ENCODE results near the gene PM20D1.
A peak's percentile ranks its signal among the peaks of the same experiment; 100 is the strongest.

PM20D1 gene

DNA sequence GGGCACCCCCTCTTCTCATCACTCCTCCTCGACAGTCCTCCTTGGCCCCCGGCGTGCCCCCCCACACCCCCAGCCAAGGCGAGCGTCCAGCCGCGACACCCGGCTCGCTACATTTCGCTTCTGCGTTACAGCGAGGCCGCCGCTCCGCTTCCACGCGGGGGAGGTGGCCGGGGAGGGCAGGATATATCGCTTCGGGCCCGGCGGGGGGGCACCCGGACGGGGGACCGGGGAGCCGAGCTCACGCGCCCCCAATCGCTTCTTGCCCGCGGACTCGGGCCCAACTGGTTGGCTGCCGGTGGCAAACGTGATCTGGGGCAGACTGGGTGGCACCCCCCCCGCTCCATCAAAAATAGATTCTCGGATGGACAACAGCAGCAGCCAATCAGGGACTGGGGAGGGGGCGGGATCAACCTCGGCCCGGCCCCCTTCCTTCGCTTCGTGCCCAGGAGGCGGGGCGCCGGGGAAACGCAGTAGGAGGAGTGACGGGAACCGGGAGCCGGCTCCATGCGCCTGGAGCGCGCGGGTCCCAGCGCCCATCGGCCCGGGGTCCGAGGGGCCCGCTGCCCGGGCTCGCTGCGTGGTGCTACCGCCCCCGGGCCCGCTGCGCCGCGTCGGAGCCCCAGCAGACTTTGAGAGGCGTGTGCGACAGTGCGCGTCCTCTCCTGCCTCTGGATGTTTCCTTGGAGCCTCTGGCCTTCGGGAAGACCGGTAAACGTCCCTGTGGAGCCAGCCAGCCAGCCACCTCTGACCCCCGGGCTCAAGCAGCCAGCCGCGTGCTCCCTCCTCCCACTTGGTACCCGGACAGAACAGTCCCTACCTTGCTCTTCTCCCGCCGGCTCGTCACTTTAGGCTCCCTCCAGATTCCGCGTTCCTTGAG is 36.8 kb downstream of the PM20D1 start, which contains the start of gene SLC41A1:
TSS of gene SLC41A1 (minus strand) at position 321 of the 877 bp plus-strand sequence. CDS start 2,757 bp downstream, outside the sequence.
- peaks cover 22 to 36% of the 10 kb centered on the region in 2 donors for H3K4me1 ChIP-seq (ENCODE audit: control insufficient read depth in 1 of 2, insufficient read depth in 2 of 2, low read length in 2 of 2)

DNA sequence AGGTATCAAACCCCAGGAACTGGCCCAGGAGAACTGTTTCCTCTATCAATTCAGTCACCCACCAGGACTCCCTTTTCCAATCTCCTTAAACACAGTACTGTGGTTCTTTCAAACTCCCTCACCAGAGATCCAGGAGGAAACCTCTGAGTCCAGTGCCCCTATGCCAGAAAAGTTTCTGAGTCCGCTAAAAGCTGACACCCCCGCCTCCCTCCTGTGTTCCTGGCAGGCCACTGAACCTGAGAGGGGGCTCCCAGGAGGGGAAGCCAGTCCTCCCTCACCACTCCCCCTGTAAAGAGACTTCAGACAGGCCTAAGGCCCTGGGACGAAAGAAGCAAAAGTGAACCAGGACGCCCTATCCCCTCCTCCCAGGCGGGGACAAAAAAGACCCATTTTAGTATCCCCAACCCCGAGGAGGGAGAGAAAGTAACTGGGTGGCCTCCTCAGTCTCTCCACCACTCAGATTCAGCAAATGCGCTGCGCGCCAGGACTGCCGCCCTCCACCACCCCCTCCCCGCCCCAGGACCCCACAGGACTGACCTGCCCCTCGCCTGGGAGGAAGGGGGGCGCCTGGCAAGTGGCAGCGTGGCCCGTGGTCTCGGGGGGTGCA is 37.6 kb downstream of the PM20D1 start:
- Histone ChIP-seq H3K4me1 (ENCODE audit: control insufficient read depth in 1 of 2, insufficient read depth in 2 of 2, low read length in 2 of 2) (peaks cover 22 to 36% of the 10 kb centered on the region in 2 donors), H3K36me3 (ENCODE audit: control insufficient read depth in 1 of 2, insufficient read depth in 2 of 2, low read length in 2 of 2) (peaks cover 0 to 8% of the 10 kb centered on the region in 2 donors), H3K27ac (ENCODE audit: low read length) (peak overlapping the region; percentile 75), H3K27me3 (ENCODE audit: low read depth, low read length) (no peaks in the 10 kb centered on the region), H3K9me3 (ENCODE audit: control insufficient read depth in 1 of 2, low read length in 2 of 2) (no peaks in the 10 kb centered on the region), H3K4me3 (ENCODE audit: low read depth in 1 of 2, low read length in 2 of 2) (peak overlapping the region; percentile 78 to 80)

More for the DNA sequence above, 36.8 kb downstream of the PM20D1 start, which contains the start of gene SLC41A1:
- Histone ChIP-seq H3K27me3 (ENCODE audit: low read depth, low read length) (no peaks in the 10 kb centered on the region), H3K27ac (ENCODE audit: low read length) (peak within 1 kb of the TSS; percentile 75), H3K36me3 (ENCODE audit: control insufficient read depth in 1 of 2, insufficient read depth in 2 of 2, low read length in 2 of 2) (peaks cover 0 to 8% of the 10 kb centered on the region in 2 donors), H3K4me3 (ENCODE audit: low read depth in 1 of 2, low read length in 2 of 2) (peak within 1 kb of the TSS; percentile 78 to 80), H3K9me3 (ENCODE audit: control insufficient read depth in 1 of 2, low read length in 2 of 2) (no peaks in the 10 kb centered on the region)

DNA sequence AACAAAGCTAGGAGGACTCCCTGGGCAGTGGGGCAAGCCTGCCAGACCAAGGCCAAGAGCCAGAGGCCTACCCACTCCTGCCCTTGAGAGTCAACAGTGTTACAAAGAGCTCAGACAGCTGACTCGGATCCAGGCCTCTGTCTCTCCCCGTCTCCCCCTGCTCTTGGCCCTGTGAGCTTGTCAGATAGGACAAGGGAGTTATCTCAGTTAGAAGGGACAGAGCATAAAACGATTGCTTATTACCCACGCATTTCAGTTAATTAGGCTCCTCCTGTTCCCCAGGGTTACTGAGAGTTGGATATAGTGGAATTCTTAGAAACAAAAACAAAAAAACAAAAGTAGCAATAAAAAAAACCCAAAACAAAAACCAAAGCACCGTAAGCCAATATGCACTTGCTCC is 38.3 kb downstream of the PM20D1 start:
- Histone ChIP-seq H3K4me1 (ENCODE audit: control insufficient read depth in 1 of 2, insufficient read depth in 2 of 2, low read length in 2 of 2) (peaks cover 22 to 36% of the 10 kb centered on the region in 2 donors), H3K27ac (ENCODE audit: low read length) (peak overlapping the region; percentile 75), H3K9me3 (ENCODE audit: control insufficient read depth in 1 of 2, low read length in 2 of 2) (no peaks in the 10 kb centered on the region), H3K27me3 (ENCODE audit: low read depth, low read length) (no peaks in the 10 kb centered on the region), H3K4me3 (ENCODE audit: low read depth in 1 of 2, low read length in 2 of 2) (peak overlapping the region; percentile 78 to 80), H3K36me3 (ENCODE audit: control insufficient read depth in 1 of 2, insufficient read depth in 2 of 2, low read length in 2 of 2) (peaks cover 0 to 8% of the 10 kb centered on the region in 2 donors)

DNA sequence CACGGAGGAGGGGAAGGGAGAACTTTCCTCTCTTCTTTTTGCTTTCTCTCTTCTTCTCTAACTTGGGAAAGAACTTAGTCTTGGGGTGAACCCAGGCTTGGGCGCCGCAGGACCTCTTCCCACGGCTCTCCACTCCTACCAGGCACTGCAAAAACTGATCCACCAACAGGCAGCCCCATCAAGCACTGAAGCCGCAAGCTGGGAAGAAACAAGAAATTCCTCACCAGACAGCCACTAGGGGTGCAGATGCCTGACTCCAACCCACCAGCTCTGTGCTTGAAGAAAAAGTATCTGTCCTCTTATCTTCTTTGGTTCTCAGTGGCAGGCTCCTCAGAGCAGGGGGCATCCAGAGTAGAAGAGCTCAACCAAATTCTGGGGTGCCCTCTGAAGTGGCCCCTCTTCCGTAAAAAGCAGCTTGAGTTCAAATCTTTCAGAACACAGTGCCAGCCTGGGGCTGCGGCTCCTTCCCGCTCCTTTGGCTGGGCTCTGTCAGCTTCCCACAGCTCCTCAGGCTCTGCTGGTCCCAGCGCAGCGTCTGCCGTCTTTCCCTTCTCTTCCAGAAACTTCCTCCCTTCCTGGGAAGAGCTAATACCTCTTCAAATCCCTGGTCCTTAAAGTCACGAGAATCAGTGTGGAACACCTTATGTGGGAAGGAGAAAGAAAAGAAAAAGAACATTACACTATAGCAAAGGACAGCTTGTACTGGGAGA is 39.3 kb downstream of the PM20D1 start:
- Histone ChIP-seq H3K4me1 (ENCODE audit: control insufficient read depth in 1 of 2, insufficient read depth in 2 of 2, low read length in 2 of 2) (peaks cover 22 to 41% of the 10 kb centered on the region in 2 donors), H3K27ac (ENCODE audit: low read length) (no peak overlapping the region), H3K36me3 (ENCODE audit: control insufficient read depth in 1 of 2, insufficient read depth in 2 of 2, low read length in 2 of 2) (peaks cover 0 to 14% of the 10 kb centered on the region in 2 donors), H3K4me3 (ENCODE audit: low read depth in 1 of 2, low read length in 2 of 2) (peak overlapping the region; percentile 6 to 80), H3K27me3 (ENCODE audit: low read depth, low read length) (no peaks in the 10 kb centered on the region), H3K9me3 (ENCODE audit: control insufficient read depth in 1 of 2, low read length in 2 of 2) (no peaks in the 10 kb centered on the region)

DNA sequence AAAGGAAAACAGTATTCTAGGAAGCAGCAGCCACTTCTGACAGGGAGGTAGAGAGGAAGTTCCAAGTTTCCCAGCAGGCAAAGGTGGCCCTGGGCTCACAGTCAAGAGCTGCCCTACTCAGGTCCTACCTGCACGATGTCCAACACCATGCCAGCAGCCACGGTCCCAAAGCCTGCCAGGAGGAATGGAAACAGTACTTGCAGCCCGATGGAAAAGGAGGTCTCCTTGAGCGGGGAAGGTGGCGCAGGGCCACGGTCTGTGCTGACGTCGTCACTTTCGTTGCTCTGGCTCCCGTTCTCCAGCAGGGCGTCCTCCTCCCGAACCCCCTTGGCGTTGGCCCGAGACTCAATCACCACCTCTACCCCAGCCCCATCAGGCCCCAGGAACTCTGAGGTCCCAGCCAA is 40.0 kb downstream of the PM20D1 start:
- Histone ChIP-seq H3K36me3 (ENCODE audit: control insufficient read depth in 1 of 2, insufficient read depth in 2 of 2, low read length in 2 of 2) (peaks cover 0 to 14% of the 10 kb centered on the region in 2 donors), H3K9me3 (ENCODE audit: control insufficient read depth in 1 of 2, low read length in 2 of 2) (no peaks in the 10 kb centered on the region), H3K27ac (ENCODE audit: low read length) (no peak overlapping the region), H3K4me1 (ENCODE audit: control insufficient read depth in 1 of 2, insufficient read depth in 2 of 2, low read length in 2 of 2) (peaks cover 22 to 43% of the 10 kb centered on the region in 2 donors), H3K27me3 (ENCODE audit: low read depth, low read length) (no peaks in the 10 kb centered on the region), H3K4me3 (ENCODE audit: low read depth in 1 of 2, low read length in 2 of 2) (peak overlapping the region in 1 of 2 donors; percentile 6)

DNA sequence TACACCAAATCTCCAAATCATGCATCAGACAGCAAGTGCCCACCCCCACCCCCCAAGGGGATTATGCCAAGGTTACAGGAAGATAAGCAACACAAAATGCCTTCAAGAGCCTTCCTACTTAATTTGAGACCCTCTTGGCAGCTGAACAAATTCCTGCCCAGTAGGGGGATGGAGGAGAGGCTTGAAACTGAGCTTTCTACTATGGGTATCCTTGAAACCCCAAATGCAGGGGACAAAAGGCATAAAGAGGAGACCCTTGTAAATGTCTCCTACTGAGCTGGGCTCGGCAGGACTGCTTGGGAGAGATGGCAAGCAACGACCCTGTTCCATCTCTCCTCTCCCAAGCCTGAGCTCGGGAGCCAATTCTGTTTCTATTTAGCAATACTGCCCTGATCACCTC is 40.5 kb downstream of the PM20D1 start:
- Histone ChIP-seq H3K4me1 (ENCODE audit: control insufficient read depth in 1 of 2, insufficient read depth in 2 of 2, low read length in 2 of 2) (peaks cover 22 to 43% of the 10 kb centered on the region in 2 donors), H3K27ac (ENCODE audit: low read length) (no peak overlapping the region), H3K27me3 (ENCODE audit: low read depth, low read length) (no peaks in the 10 kb centered on the region), H3K36me3 (ENCODE audit: control insufficient read depth in 1 of 2, insufficient read depth in 2 of 2, low read length in 2 of 2) (peaks cover 0 to 14% of the 10 kb centered on the region in 2 donors), H3K4me3 (ENCODE audit: low read depth in 1 of 2, low read length in 2 of 2) (peak overlapping the region in 1 of 2 donors; percentile 6), H3K9me3 (ENCODE audit: control insufficient read depth in 1 of 2, low read length in 2 of 2) (no peaks in the 10 kb centered on the region)

DNA sequence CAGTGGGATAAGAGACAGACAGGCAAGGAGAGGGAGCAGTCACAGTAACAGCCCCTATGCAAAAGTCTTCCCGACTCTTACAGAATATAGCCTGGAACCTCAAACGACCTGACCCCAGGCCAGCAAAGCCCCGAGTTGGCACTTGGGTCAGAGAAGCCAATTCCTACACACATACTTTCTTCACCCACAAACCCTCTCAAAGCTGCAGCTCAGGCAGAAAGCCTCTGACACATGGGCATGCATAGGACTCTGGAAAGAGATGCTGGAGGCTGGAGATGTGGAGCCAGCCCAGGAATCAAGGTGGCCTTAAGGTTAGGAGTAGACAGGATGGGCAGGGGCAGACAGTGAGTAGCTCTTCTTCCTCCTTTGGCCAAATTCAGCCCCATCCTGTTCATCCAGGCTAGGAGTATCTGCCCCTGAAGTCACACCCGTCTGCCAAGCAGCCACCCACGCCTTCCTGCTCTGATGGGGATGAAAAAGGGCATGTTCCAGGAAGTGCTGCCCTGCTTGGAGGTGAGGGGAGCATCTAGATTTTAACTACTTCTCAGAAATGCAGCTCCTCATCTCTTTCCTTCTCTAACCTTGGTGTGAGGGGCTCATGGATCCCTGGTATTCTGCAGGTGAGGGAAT is 44.7 kb downstream of the PM20D1 start:
- Histone ChIP-seq H3K27ac (ENCODE audit: low read length) (no peak overlapping the region), H3K4me3 (ENCODE audit: low read depth in 1 of 2, low read length in 2 of 2) (no peak overlapping the region), H3K9me3 (ENCODE audit: control insufficient read depth in 1 of 2, low read length in 2 of 2) (no peaks in the 10 kb centered on the region), H3K36me3 (ENCODE audit: control insufficient read depth in 1 of 2, insufficient read depth in 2 of 2, low read length in 2 of 2) (peaks cover 0 to 11% of the 10 kb centered on the region in 2 donors), H3K4me1 (ENCODE audit: control insufficient read depth in 1 of 2, insufficient read depth in 2 of 2, low read length in 2 of 2) (peaks cover 8 to 27% of the 10 kb centered on the region in 2 donors), H3K27me3 (ENCODE audit: low read depth, low read length) (no peaks in the 10 kb centered on the region)

DNA sequence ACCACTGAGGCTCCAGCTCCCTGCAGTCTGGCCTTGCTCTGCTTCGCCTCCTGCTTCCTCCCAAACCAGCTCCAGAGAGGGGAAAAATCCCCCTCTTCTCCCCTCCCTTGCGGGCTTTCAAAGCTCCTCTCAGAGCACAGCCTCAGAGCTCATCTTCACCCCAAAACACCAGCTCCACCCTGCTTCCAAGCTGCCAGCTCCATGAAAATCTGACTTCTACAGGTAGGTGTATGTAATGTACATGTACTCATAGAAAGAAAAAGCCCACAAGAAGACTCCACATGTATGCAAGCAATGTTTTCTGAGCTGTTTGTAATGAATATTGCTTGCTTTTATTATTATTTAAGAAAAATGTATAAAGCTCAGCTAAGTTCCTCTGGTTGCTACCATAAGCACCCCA is 45.3 kb downstream of the PM20D1 start:
- Histone ChIP-seq H3K27me3 (ENCODE audit: low read depth, low read length) (no peaks in the 10 kb centered on the region), H3K36me3 (ENCODE audit: control insufficient read depth in 1 of 2, insufficient read depth in 2 of 2, low read length in 2 of 2) (peaks cover 3 to 10% of the 10 kb centered on the region in 2 donors), H3K4me1 (ENCODE audit: control insufficient read depth in 1 of 2, insufficient read depth in 2 of 2, low read length in 2 of 2) (peaks cover 8 to 21% of the 10 kb centered on the region in 2 donors), H3K27ac (ENCODE audit: low read length) (no peak overlapping the region), H3K9me3 (ENCODE audit: control insufficient read depth in 1 of 2, low read length in 2 of 2) (no peaks in the 10 kb centered on the region), H3K4me3 (ENCODE audit: low read depth in 1 of 2, low read length in 2 of 2) (no peak overlapping the region)

DNA sequence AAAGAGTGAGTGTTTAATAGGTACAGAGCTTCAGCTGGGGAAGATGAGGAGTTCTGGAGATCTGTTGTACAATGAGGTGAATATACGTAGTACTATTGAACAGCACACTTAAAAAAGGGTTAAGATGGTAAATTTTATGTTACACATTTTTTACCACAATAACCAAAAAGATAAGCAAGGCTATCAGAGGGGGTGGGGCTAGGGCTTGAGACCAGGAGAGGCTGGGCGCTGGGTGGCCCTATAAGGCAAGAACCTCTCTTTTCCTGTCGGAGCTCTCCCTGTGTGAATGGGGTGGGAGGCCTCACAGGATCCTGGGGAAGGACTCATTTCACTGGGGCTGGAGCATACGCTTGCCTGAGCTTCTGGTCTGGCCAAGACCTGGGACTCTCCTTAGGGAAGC is 45.9 kb downstream of the PM20D1 start:
- H3K4me1 ChIP-seq (ENCODE audit: control insufficient read depth in 1 of 2, insufficient read depth in 2 of 2, low read length in 2 of 2), result peaks cover 2 to 16% of the 10 kb centered on the region in 2 donors
- H3K36me3 ChIP-seq (ENCODE audit: control insufficient read depth in 1 of 2, insufficient read depth in 2 of 2, low read length in 2 of 2), result peaks cover 8 to 17% of the 10 kb centered on the region in 2 donors
- no peak overlapping the region for H3K27ac ChIP-seq (ENCODE audit: low read length)
- no peaks in the 10 kb centered on the region for H3K9me3 ChIP-seq (ENCODE audit: control insufficient read depth in 1 of 2, low read length in 2 of 2)
- H3K4me3 ChIP-seq (ENCODE audit: low read depth in 1 of 2, low read length in 2 of 2), result no peak overlapping the region
- H3K27me3 ChIP-seq (ENCODE audit: low read depth, low read length), result no peaks in the 10 kb centered on the region

DNA sequence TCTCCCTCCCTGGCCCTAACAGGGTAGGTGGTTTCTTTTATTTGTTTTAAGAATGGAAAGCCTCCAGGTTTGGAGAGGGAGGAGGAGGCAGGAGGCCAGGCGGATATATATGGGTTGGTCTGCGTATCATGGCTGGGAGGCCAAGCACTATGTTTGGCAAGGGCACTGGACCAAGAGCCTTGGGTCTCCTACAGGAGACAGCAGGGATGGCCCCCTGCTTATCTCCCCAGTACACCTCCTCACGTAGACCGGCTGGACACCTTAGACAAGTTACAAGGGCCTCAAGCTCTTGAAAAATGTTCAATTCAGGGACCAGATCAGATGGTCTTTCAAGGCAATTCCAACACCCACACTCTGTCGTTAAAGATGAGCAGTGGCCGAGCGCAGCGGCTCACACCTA is 47.9 kb downstream of the PM20D1 start:
- peaks cover 0 to 16% of the 10 kb centered on the region in 2 donors for H3K4me1 ChIP-seq (ENCODE audit: control insufficient read depth in 1 of 2, insufficient read depth in 2 of 2, low read length in 2 of 2)
- no peak overlapping the region for H3K4me3 ChIP-seq (ENCODE audit: low read depth in 1 of 2, low read length in 2 of 2)
- no peak overlapping the region for H3K27ac ChIP-seq (ENCODE audit: low read length)
- no peaks in the 10 kb centered on the region for H3K9me3 ChIP-seq (ENCODE audit: control insufficient read depth in 1 of 2, low read length in 2 of 2)
- peaks cover 25 to 36% of the 10 kb centered on the region in 2 donors for H3K36me3 ChIP-seq (ENCODE audit: control insufficient read depth in 1 of 2, insufficient read depth in 2 of 2, low read length in 2 of 2)
- no peaks in the 10 kb centered on the region for H3K27me3 ChIP-seq (ENCODE audit: low read depth, low read length)
